Liver (tissue), 9 donors: ENCODE data around the gene SEL1L. TPM values are rescaled to one million over a fixed set of nuclear protein-coding genes. Genes with fewer than 3 reads are reported as not detected.
"Not testable (repeated sequence)": the region's sequence is repeated elsewhere in the genome, so short reads cannot be mapped to it uniquely, and the experiment has no call there.

Experiments used
- DNase-seq: peaks from one replicate; pipeline ENCODE4 v3.0.0-alpha.2; 2017; ENCODE audit warnings: low spot score
- H3K27ac ChIP-seq, 2 donors: one replicate each; pipeline ENCODE4 v1.7.0; 2013; ENCODE audit warnings: inconsistent platforms in 2 of 2, low read length in 2 of 2, control low read depth in 1 of 2, low read depth in 1 of 2, mild to moderate bottlenecking in 1 of 2
- H3K27me3 ChIP-seq, 4 donors: one replicate each; pipeline versions ENCODE4 v1.6.1 to v1.7.0; 2013; ENCODE audit warnings: low read length in 3 of 4, inconsistent platforms in 1 of 4, mild to moderate bottlenecking in 1 of 4, moderate library complexity in 1 of 4; ENCODE audit not compliant: control insufficient read depth in 4 of 4, insufficient read depth in 4 of 4
- H3K36me3 ChIP-seq, 4 donors: one replicate each; pipeline versions ENCODE4 v1.6.1 to v1.7.0; 2013; ENCODE audit warnings: low read length in 3 of 4, mild to moderate bottlenecking in 3 of 4, low read depth in 1 of 4, moderate library complexity in 1 of 4; ENCODE audit not compliant: control insufficient read depth in 4 of 4, insufficient read depth in 3 of 4
- H3K4me1 ChIP-seq, 4 donors: one replicate each; pipeline versions ENCODE4 v1.6.1 to v1.7.0; 2013; ENCODE audit warnings: low read length in 3 of 4, mild to moderate bottlenecking in 3 of 4, moderate library complexity in 1 of 4; ENCODE audit not compliant: control insufficient read depth in 4 of 4, insufficient read depth in 4 of 4
- H3K4me3 ChIP-seq, 3 donors: one replicate each; pipeline versions ENCODE4 v1.6.1 to v1.7.0; 2013; ENCODE audit warnings: low read length in 3 of 3, control low read depth in 1 of 3, low read depth in 1 of 3, mild to moderate bottlenecking in 1 of 3
- H3K9ac ChIP-seq, 2 donors: one replicate each; pipeline ENCODE4 v1.7.0; 2013; ENCODE audit warnings: low read length in 2 of 2, mild to moderate bottlenecking in 2 of 2, moderate library complexity in 2 of 2, control low read depth in 1 of 2, low read depth in 1 of 2
- H3K9me3 ChIP-seq, 4 donors: one replicate each; pipeline versions ENCODE4 v1.6.1 to v1.7.0; 2013; ENCODE audit warnings: low read length in 3 of 4; ENCODE audit not compliant: control insufficient read depth in 4 of 4
- ATF3 ChIP-seq: IDR thresholded peaks from 2 replicates; pipeline ENCODE4 v1.6.1; 2016; ENCODE audit warnings: antibody characterized with exemption
- CTCF ChIP-seq: fragments of 150-350 bp; IDR thresholded peaks from 2 replicates; pipeline ENCODE4 v1.5.1; 2017; ENCODE audit warnings: improper control_type of control experiment, low read depth, low read length; ENCODE audit not compliant: missing input control
- EGR1 ChIP-seq, 2 donors: IDR thresholded peaks; 2 replicates each; pipeline ENCODE4 v1.6.1; 2016 to 2018; ENCODE audit warnings: antibody characterized with exemption in 2 of 2, low read depth in 2 of 2
- FOXA1 ChIP-seq: IDR thresholded peaks from 2 replicates; pipeline ENCODE4 v1.6.1; 2016; ENCODE audit warnings: antibody characterized with exemption
- GABPA ChIP-seq, 2 donors: IDR thresholded peaks in 1 of 2; conservative IDR thresholded peaks in 1 of 2; 2 replicates each; pipeline ENCODE4 v1.6.1; 2016; ENCODE audit warnings: antibody characterized with exemption in 2 of 2, mild to moderate bottlenecking in 1 of 2, moderate library complexity in 1 of 2
- HNF4A ChIP-seq, 2 donors: conservative IDR thresholded peaks; 2 replicates each; pipeline ENCODE4 v1.6.1; 2016; ENCODE audit warnings: antibody characterized with exemption in 2 of 2, mild to moderate bottlenecking in 2 of 2
- HNF4G ChIP-seq: IDR thresholded peaks from 2 replicates; pipeline ENCODE4 v1.6.1; 2016; ENCODE audit warnings: antibody characterized with exemption
- JUND ChIP-seq, 2 donors: IDR thresholded peaks; 2 replicates each; pipeline ENCODE4 v1.6.1; 2016; ENCODE audit warnings: antibody characterized with exemption in 2 of 2
- NR2F2 ChIP-seq: IDR thresholded peaks from 2 replicates; pipeline ENCODE4 v1.6.1; 2016; ENCODE audit warnings: antibody characterized with exemption
- RAD21 ChIP-seq, 2 donors: IDR thresholded peaks; 2 replicates each; pipeline ENCODE4 v1.6.1; 2016; ENCODE audit warnings: antibody characterized with exemption in 2 of 2, mild to moderate bottlenecking in 2 of 2
- REST ChIP-seq: IDR thresholded peaks from 2 replicates; pipeline ENCODE4 v1.6.1; 2016; ENCODE audit warnings: antibody characterized with exemption, mild to moderate bottlenecking
- RXRA ChIP-seq, 2 donors: IDR thresholded peaks; 2 replicates each; pipeline ENCODE4 v1.6.1; 2017 to 2018; ENCODE audit warnings: antibody characterized with exemption in 2 of 2, mild to moderate bottlenecking in 1 of 2
- SP1 ChIP-seq: IDR thresholded peaks from 2 replicates; pipeline ENCODE4 v1.6.1; 2018; ENCODE audit warnings: antibody characterized with exemption, mild to moderate bottlenecking
- ZBTB33 ChIP-seq: IDR thresholded peaks from 2 replicates; pipeline ENCODE4 v1.6.1; 2016; ENCODE audit warnings: antibody characterized with exemption
- WGBS: extraction: QIAGEN DNeasy Blood & Tissue Kit; methylation state at CpG from one replicate; pipeline ENCODE4 v1.1.7; 2013; 5-methylcytosine and 5-hydroxymethylcytosine counted together
- polyA plus RNA-seq, 2 donors: library from polyadenylated mRNA; stranded (reverse) in 1 of 2; unstranded in 1 of 2; fragments of 200-250 nt in 1 of 2; fragments of >200 nt in 1 of 2; fragmentation: Nextera tagmentation in 1 of 2; extraction: Ambion mirVana in 1 of 2; gene quantifications; one replicate each; pipeline versions ENCODE4 v1.2.1 to v1.2.3, GENCODE V29; 2013 to 2015
- total RNA-seq, 2 donors: library from RNA; depleted of rRNA; stranded (reverse); fragments of >200 nt; gene quantifications; one replicate each; pipeline ENCODE4 v1.2.3, GENCODE V29; 2014
- donor health status: healthy.
- donor health status: healthy.
- donor health status: healthy.
- donor health status: healthy.
- donor health status: healthy.

SEL1L gene
- total and polyA plus RNA-seq, 4 donors = 40.7 to 117 (median 45.6) TPM

GRCh38 chr14:81472096-81472800 lies 61.4 kb downstream of the SEL1L start:
- no peak for TF ChIP-seq FOXA1
- Histone ChIP-seq H3K4me1 (peaks cover 0 to 3% (median 0%) of the 10 kb centered on the region in 4 donors), H3K9me3 (no peaks in the 10 kb centered on the region), H3K27me3 (no peaks in the 10 kb centered on the region), H3K36me3 (peaks cover 3 to 29% (median 24%) of the 10 kb centered on the region in 4 donors), H3K27ac (no peak overlapping the region), H3K4me3 (no peak overlapping the region), H3K9ac (no peak overlapping the region)
- DNase-seq = no peak
- WGBS = 95% methylated on average over 3 of the region's 3 CpGs

- H3K9ac ChIP-seq = no peak overlapping the region
- no peaks in the 10 kb centered on the region for H3K27me3 ChIP-seq
- peaks cover 0 to 3% (median 0%) of the 10 kb centered on the region in 4 donors for H3K4me1 ChIP-seq
- no peak for TF ChIP-seq CTCF
- TF ChIP-seq ZBTB33 = no peak
- TF ChIP-seq JUND (IDR thresholded peaks at IDR 0.05) = no peak
- TF ChIP-seq RAD21 (IDR thresholded peaks at IDR 0.05) = no peak
- no peak for TF ChIP-seq FOXA1
- no peak for TF ChIP-seq EGR1 (IDR thresholded peaks at IDR 0.05; ENCODE audit: low read depth in 2 of 2)
- no peak for TF ChIP-seq RXRA (IDR thresholded peaks at IDR 0.05)
- no peak for TF ChIP-seq ATF3
- TF ChIP-seq REST = no peak
- no peak for TF ChIP-seq NR2F2
- TF ChIP-seq GABPA (IDR thresholded peaks at IDR 0.05 in 1 of 2, conservative IDR thresholded peaks at IDR 0.05 in 1 of 2) = no peak
- no peak for TF ChIP-seq SP1
- no peak for TF ChIP-seq HNF4A (conservative IDR thresholded peaks at IDR 0.05)
- TF ChIP-seq HNF4G = no peak
- DNase-seq = no peak
- WGBS = 77% methylated on average over 7 of the region's 7 CpGs
- no peaks in the 10 kb centered on the region for H3K9me3 ChIP-seq
- peaks cover 0 to 20% (median 13%) of the 10 kb centered on the region in 4 donors for H3K36me3 ChIP-seq
- no peak overlapping the region for H3K27ac ChIP-seq
- H3K4me3 ChIP-seq = no peak overlapping the region
Observed at GRCh38 chr14:81471062-81471461, 62.6 kb downstream of the SEL1L start.

GRCh38 chr14:81470557-81470826 lies 63.2 kb downstream of the SEL1L start:
- H3K27ac ChIP-seq, H3K27me3 ChIP-seq, H3K4me1 ChIP-seq, DNase-seq, H3K9ac ChIP-seq, H3K4me3 ChIP-seq, H3K9me3 ChIP-seq: not testable (repeated sequence)
- peaks cover 0 to 15% (median 9%) of the 10 kb centered on the region in 4 donors for H3K36me3 ChIP-seq
- 96% methylated on average over 5 of the region's 5 CpGs for WGBS
